NCI-H69 (cell line): Measurements from ENCODE around the gene TEX44.
A peak's percentile ranks its signal among the peaks of the same experiment; 100 is the strongest.
"Not testable (repeated sequence)": the region's sequence is repeated elsewhere in the genome, so short reads cannot be mapped to it uniquely, and the experiment has no call there.

Experiments used
- DNase-seq: peaks from one replicate; lab custom pipeline; 2025; lab: John Stamatoyannopoulos, UW

TEX44 gene

GRCh38 chr2:231571661-231572191 is 20.9 kb upstream of the TEX44 start:
- no peak for DNase-seq

DNA sequence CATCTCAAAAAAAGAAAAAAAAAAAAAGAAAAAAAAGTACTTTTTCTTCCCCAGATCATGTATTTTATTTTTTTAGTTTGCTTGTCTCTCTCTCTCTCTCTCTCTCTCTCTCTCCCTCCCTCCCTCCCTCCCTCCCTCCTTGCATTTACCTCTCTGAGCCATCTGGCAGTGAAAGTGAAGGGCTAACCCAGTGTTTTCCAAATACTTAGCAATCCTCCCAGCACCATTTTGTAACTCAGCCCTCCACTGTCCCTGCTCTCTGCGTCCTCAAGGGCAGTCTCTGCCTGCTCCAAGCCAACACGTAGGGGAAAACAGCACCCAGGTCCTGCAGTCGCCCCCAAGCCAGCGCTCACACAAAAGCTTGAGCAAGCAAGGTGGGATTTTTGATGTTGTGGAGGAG is 19.6 kb upstream of the TEX44 start:
- peak; percentile 10 for DNase-seq

- no peak for DNase-seq
These were observed 18.8 kb upstream of the TEX44 start for GRCh38 chr2:231573698-231574421.

DNA sequence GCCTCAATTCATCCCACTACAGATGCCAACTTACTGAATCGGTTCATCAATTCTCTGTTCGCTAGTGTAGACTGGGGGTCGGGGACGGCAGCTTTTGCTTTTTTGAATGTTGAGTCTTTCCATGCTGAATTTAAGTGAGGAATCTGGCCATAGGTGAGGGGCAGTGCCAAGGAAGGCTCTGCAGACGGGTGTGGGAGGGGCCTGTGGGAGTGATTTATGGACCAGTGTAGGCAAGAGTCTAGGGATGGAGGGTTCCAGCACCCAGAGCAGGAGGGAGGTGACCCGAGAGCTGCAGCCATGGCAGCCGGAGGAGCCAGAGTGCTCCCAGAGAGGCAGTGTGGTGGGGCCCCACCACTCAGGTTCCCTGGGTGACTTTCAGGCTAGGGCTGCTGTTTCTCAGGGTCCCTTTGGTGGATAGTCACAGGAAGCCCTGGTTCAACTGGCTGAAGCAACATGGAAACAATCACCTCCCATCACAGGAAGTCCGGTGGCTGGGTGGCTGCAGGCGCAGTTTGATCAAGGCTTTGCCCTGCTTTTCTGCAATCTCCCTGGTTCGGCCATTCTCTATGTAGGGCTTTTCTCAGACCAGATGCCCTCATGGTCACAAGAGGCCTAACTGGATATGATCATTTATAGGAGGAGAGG is 16.9 kb upstream of the TEX44 start:
- no peak for DNase-seq

DNA sequence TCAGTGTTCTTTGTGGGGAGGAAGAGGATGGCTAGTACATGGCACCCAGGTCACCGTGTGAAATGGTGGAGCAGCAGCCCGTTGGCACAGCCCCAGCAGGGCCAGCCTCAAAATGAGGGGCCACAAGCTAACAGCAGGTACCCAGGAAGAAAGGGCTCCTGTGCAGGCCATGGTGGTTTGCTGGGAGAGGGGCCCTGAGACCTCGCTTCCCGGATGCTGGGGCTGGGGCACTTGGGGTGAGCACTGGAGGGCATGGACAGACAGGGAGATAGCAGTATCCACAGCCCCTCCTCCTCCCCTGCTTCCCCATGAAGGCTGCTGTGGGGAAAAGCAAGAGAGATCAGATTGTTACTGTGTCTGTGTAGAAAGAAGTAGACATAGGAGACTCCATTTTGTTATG is 16.2 kb upstream of the TEX44 start:
- DNase-seq: no peak

DNA sequence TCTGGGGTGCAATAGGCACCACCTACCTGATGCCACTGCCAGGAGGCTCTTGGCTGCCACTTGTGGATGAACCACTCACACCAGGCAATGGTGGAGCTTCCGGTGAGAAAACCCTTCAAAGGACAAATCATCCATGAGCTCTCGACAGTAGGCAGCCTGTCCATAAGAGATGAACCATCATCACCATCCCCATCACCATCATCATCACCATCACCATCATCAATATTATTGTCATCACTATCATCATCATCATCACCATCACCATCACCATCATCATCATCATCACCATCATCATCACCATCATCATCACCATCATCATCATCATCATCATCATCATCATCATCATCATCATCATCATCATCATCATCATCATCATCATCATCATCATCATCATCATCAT is 14.0 kb upstream of the TEX44 start:
- not testable (repeated sequence) for DNase-seq

- no peak for DNase-seq
These were observed 13.1 kb upstream of the TEX44 start for GRCh38 chr2:231579560-231579959.

- no peak for DNase-seq
These were observed 11.3 kb upstream of the TEX44 start for GRCh38 chr2:231581328-231581727.

- DNase-seq: no peak
These were observed 8.7 kb upstream of the TEX44 start for GRCh38 chr2:231583982-231584381.

DNA sequence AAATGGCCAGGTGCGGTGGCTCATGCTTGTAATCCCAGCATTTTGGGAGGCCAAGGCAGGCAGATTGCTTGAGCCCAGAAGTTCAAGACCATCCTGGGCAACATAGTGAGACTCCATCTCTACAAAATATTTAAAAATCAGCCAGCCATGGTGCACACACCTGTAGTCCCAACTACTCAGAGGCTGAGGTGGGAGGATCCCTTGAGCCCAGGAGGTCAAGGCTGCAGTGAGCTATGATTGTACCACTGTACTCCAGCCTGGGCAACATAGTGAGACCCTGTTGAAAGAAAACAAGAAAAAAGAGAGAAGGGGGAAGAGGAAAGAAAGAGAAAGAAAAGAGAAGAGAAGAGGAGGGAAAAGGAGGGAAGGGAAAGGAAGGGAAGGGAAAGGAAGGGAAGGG is 4.9 kb upstream of the TEX44 start:
- not testable (repeated sequence) for DNase-seq

GRCh38 chr2:231589656-231590055 is 3.0 kb upstream of the TEX44 start:
- no peak for DNase-seq

DNA sequence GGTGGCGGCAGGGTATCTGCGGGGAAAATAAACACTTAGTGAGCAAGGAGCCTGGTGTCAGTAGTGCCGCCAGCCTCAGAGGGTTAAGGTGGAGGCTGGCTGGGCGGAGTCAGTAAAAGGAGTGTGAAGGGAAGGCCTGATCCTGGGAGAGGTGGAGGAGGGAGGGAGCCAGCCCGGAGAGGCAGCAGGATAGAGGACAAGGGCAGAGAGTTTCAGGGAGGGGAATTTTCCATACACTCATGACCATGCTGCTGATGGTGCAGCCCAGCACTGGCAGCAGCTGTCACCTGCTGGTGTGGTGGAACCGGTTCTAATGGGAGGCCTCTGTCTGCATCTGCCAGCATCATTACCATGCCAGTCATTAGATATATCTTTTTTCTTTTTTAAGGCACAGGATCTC is 2.0 kb upstream of the TEX44 start:
- no peak for DNase-seq

DNA sequence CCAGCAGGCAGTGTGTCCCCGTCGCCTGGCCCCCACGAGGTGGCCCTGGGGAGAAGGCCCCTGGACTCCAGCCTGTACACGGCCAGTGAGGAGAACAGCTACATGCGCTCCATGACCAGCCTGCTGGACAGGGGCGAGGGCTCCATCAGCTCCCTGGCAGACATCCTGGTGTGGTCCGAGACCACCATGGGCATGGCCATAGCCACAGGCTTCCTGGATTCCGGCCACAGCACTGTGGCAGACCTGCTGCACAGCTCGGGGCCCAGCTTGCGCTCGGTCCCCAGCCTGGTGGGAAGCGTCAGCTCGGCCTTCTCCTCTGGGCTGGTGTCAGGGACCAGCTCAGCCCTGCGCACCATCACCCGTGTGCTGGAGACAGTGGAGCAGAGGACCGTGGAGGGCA is 1.0 kb downstream of the TEX44 start:
- DNase-seq: no peak

DNA sequence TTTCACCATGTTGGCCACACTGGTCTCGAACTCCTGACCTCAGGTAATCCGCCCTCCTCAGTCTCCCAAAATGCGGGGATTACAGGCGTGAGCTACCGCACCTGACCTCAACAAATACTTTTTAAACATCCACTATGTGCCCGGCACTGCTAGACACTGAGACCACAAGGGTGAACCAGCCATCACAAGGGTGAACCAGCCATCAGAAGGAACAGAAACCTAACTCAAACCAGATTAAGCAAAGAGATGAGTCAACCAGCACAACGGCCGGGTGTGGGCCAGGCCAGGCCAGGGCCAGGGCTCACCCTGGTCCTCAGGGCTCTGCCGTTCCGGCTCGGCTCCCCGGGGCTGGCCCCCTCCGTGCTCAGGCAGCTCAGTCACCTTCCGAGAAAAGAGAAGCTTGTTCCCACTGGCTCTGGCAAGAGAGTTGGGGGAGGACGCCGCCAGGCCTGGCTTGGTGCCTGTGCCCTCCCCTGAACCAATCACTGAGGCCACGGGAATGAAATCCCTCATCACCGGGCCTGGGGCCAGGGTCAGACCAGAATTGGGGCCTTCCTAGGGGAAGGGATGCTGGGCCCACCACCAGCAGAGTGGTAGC is 4.4 kb downstream of the TEX44 start:
- no peak for DNase-seq

- DNase-seq: no peak
These were observed 5.0 kb downstream of the TEX44 start for GRCh38 chr2:231597627-231598026.

- DNase-seq: no peak
These were observed 8.1 kb downstream of the TEX44 start for GRCh38 chr2:231600619-231601355.

DNA sequence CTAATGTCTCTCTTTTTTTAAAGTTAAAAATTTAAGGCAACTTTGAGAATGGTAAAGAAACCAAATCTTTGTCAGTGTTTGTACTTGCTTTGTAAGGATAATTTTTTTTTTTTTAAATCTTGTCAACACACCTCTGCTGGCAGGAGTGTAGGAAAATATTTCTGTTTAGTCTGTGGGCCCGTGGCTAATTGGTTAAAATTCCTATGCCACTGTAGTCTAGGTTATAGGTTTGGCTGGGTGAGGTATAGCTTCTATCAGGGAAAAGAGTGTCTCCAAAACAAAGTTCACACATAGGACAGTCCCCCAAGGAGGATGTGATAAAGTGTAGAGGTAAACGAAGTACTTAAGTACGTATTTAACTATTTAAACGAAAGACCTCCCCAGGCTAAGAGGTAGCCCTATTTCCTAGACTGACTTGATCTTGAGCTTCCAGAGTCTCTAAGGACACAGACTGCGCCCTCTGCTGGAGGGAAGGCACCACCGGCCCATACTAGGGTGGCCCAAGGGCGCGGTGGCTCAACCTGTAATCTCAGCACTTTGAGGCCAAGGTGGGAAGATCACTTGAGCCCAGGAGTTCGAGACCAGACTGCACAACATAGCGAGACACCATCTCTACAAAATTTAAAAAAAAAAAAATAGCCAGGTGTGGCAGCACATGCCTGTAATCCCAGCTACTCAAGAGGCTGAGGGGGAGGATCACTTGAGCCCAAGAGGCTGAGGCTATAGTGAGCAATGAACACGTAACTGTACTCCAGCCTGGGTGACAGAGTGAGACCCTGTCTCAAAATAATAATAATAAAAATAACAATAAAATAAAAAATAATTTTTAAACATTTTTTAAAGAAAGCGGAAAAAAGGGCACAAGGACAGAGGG is 8.9 kb downstream of the TEX44 start:
- peak; percentile 75 for DNase-seq

GRCh38 chr2:231602859-231603467 is 10.3 kb downstream of the TEX44 start:
- DNase-seq: no peak

DNA sequence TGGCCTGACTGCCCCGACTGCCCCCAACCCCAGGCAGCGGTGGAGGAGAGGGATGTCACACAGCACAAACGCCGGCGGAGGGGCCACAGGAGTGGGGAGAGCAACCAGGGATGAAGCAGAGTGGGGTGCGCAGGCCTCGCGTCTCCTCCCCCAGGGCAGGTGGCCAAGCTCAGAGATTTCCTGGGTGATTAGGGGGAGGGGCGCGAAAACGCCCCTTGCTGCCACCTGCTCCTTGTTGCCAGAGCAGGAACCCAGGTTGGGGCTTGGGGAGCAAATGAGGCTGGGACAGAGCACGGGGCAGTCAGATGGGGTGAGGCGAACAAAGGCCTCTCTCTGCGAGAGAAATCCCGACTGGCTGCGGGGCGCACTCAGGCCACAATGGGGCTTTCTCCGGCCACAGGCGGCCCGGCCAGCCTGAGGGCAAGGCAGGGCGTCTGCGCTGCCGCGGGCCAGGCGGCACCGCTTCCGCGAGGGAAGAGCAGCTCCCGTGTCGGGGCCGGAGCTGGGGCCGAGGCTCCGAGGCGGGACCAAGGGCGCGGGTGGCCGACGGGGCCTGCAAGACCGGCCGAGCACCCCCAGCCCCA is 11.5 kb downstream of the TEX44 start:
- DNase-seq: peak; percentile 76
